ENCODE measurements around the gene VSTM2A. TPM values are rescaled to one million over a fixed set of nuclear protein-coding genes. Genes with fewer than 3 reads are reported as not detected.
"Not testable (repeated sequence)": the region's sequence is repeated elsewhere in the genome, so short reads cannot be mapped to it uniquely, and the experiment has no call there.

VSTM2A gene
- total RNA-seq = 0.98 TPM

GRCh38 chr7:54541669-54542625 lies at the start of gene VSTM2A:
VSTM2A (plus strand) TSS chr7:54542375; CDS start chr7:54542731, 356 bp downstream.
- Histone ChIP-seq H3K4me1 (peaks cover 11% of the 10 kb centered on the region), H3K27ac (no peak within 1 kb of the TSS), H3K36me3 (no peaks in the 10 kb centered on the region), H3K9me3 (no peaks in the 10 kb centered on the region), H3K4me3 (peak within 1 kb of the TSS; percentile 26 to 30), H3K27me3 (peaks cover 12% of the 10 kb centered on the region)
- no peak for TF ChIP-seq POLR2A (IDR thresholded peaks at IDR 0.05)
- TF ChIP-seq, protein P1, sequence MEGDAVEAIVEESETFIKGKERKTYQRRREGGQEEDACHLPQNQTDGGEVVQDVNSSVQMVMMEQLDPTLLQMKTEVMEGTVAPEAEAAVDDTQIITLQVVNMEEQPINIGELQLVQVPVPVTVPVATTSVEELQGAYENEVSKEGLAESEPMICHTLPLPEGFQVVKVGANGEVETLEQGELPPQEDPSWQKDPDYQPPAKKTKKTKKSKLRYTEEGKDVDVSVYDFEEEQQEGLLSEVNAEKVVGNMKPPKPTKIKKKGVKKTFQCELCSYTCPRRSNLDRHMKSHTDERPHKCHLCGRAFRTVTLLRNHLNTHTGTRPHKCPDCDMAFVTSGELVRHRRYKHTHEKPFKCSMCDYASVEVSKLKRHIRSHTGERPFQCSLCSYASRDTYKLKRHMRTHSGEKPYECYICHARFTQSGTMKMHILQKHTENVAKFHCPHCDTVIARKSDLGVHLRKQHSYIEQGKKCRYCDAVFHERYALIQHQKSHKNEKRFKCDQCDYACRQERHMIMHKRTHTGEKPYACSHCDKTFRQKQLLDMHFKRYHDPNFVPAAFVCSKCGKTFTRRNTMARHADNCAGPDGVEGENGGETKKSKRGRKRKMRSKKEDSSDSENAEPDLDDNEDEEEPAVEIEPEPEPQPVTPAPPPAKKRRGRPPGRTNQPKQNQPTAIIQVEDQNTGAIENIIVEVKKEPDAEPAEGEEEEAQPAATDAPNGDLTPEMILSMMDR (IDR thresholded peaks at IDR 0.05) = no peak
- TF ChIP-seq POLR2AphosphoS5 (IDR thresholded peaks at IDR 0.05; ENCODE audit: insufficient read depth in 1 of 2, low read depth in 1 of 2) = no peak
- DNase-seq (ENCODE audit: extremely low spot score in 2 of 2) = no peak
- intact Hi-C loops (cut with DNase I) = no loop called here

GRCh38 chr7:54504531-54504930 lies 37.6 kb upstream of the VSTM2A start:
- DNase-seq (ENCODE audit: extremely low spot score in 2 of 2); H3K9me3 ChIP-seq; H3K27me3 ChIP-seq; intact Hi-C loops (cut with DNase I); H3K4me3 ChIP-seq; H3K4me1 ChIP-seq; H3K36me3 ChIP-seq; H3K27ac ChIP-seq: not testable (repeated sequence)

DNA sequence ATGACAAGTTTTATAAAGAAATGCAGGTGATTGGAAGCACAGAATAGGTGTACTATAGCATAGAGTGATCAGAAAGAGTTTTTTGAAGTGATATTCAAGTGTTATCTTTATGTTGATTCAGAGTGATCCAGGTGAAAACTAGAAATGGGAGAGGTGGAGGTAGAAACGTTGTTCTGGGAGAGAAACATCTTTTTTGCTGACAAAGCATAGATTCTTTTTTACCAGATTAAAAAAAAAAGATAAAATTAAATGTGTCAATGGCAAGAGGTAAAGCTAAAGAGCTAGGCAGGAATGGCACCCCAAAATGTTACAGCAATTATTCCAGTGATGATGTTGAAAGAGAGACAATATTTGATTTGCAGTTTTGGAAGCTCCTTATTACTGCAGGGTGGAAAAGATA lies 12.6 kb upstream of the VSTM2A start:
- Histone ChIP-seq H3K36me3 (no peaks in the 10 kb centered on the region), H3K27me3 (no peaks in the 10 kb centered on the region), H3K4me3 (no peak overlapping the region), H3K4me1 (no peaks in the 10 kb centered on the region), H3K9me3 (no peaks in the 10 kb centered on the region), H3K27ac (no peak overlapping the region)
- TF ChIP-seq POLR2A (IDR thresholded peaks at IDR 0.05) = no peak
- TF ChIP-seq, protein P1 (IDR thresholded peaks at IDR 0.05) = no peak
- TF ChIP-seq POLR2AphosphoS5 (IDR thresholded peaks at IDR 0.05; ENCODE audit: insufficient read depth in 1 of 2, low read depth in 1 of 2) = no peak
- intact Hi-C loops (cut with DNase I) = no loop called here
- no peak for DNase-seq (ENCODE audit: extremely low spot score in 2 of 2)

- intact Hi-C loops (cut with DNase I) = no loop called here
- peaks cover 6% of the 10 kb centered on the region for H3K27me3 ChIP-seq
Observed at GRCh38 chr7:54538122-54538521, 4.1 kb upstream of the VSTM2A start.

DNA sequence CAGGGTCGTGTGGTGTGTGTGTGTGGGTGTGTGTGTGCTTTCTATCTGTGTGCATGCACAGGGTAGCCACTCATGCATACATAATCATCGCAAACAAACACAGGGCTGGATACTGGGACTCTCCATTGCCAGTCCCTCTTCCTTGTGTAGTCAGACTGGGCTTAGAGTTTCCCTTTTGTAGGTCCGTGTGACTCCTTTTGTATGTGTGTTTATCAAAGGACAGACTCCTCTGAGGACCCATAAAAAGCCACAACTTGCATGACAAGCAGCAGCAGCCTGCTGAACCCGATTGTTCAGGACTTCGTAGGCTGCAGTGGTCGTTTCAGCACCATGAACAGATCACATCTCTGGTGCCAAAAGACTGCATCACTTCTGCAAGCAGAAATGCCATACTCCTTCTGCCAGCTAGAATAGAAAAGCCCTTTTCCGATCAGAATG lies 895 bp downstream of the VSTM2A start:
- no peak for DNase-seq (ENCODE audit: extremely low spot score in 2 of 2)
- intact Hi-C loops (cut with DNase I) = no loop called here
- H3K36me3 ChIP-seq = no peaks in the 10 kb centered on the region
- peaks cover 11% of the 10 kb centered on the region for H3K4me1 ChIP-seq
- no peak for TF ChIP-seq POLR2A (IDR thresholded peaks at IDR 0.05)
- TF ChIP-seq, protein P1 (IDR thresholded peaks at IDR 0.05) = no peak
- TF ChIP-seq POLR2AphosphoS5 (IDR thresholded peaks at IDR 0.05; ENCODE audit: insufficient read depth in 1 of 2, low read depth in 1 of 2) = no peak
- H3K9me3 ChIP-seq = no peaks in the 10 kb centered on the region
- H3K4me3 ChIP-seq = no peak overlapping the region
- H3K27me3 ChIP-seq = peaks cover 12% of the 10 kb centered on the region
- H3K27ac ChIP-seq = no peak overlapping the region

More at GRCh38 chr7:54538122-54538521, 4.1 kb upstream of the VSTM2A start:
- no peak for TF ChIP-seq POLR2AphosphoS5 (IDR thresholded peaks at IDR 0.05; ENCODE audit: insufficient read depth in 1 of 2, low read depth in 1 of 2)
- TF ChIP-seq POLR2A (IDR thresholded peaks at IDR 0.05) = no peak
- no peak for DNase-seq (ENCODE audit: extremely low spot score in 2 of 2)
- Histone ChIP-seq H3K36me3 (no peaks in the 10 kb centered on the region), H3K4me3 (no peak overlapping the region), H3K27ac (no peak overlapping the region), H3K9me3 (no peaks in the 10 kb centered on the region), H3K4me1 (peaks cover 7% of the 10 kb centered on the region)

- peaks cover 11% of the 10 kb centered on the region for H3K4me1 ChIP-seq
- TF ChIP-seq POLR2A (IDR thresholded peaks at IDR 0.05) = no peak
- TF ChIP-seq POLR2AphosphoS5 (IDR thresholded peaks at IDR 0.05; ENCODE audit: insufficient read depth in 1 of 2, low read depth in 1 of 2) = no peak
- TF ChIP-seq, protein P1 (IDR thresholded peaks at IDR 0.05) = no peak
- H3K27ac ChIP-seq = no peak overlapping the region
- no peak for DNase-seq (ENCODE audit: extremely low spot score in 2 of 2)
- H3K4me3 ChIP-seq = no peak overlapping the region
- no peaks in the 10 kb centered on the region for H3K9me3 ChIP-seq
- no peaks in the 10 kb centered on the region for H3K36me3 ChIP-seq
- intact Hi-C loops (cut with DNase I) = no loop called here
- peaks cover 12% of the 10 kb centered on the region for H3K27me3 ChIP-seq
Observed at GRCh38 chr7:54544149-54544526, 2.0 kb downstream of the VSTM2A start.

Data from vagina (tissue), 2 donors.